ENCODE results near the gene RNF43.

RNF43 gene

GRCh38 chr17:58417300-58418092 lies at the start of gene RNF43:
Gene RNF43, minus strand, starts transcription at chr17:58417534. Its CDS starts 1,957 bp downstream, at chr17:58415577.
- peak; percentile 99 to 100 for ATAC-seq

GRCh38 chr17:58455491-58455890 lies 38.2 kb upstream of the RNF43 start:
- ATAC-seq: no peak

DNA sequence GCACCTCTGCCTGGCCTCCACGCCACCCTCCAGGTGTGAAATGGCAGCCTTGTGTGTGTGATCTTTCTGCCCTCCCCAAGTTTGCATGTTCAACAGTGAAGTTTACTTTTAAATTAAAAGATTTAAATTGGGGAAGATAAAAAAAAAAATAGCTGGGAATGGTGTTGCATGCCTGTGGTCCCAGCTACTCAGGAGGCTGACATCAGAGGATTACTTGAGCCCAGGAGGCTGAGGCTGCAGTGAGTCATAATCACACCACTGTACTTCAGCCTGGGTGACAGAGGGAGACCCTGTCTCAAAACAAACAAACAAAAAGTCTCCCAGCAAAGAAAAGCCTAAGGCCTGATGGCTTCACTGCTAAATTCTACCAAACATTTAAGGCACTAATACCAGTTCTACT lies 35.4 kb upstream of the RNF43 start:
- ATAC-seq: no peak

GRCh38 chr17:58447039-58447975 lies 30.0 kb upstream of the RNF43 start:
- ATAC-seq: peak; percentile 76 to 88

DNA sequence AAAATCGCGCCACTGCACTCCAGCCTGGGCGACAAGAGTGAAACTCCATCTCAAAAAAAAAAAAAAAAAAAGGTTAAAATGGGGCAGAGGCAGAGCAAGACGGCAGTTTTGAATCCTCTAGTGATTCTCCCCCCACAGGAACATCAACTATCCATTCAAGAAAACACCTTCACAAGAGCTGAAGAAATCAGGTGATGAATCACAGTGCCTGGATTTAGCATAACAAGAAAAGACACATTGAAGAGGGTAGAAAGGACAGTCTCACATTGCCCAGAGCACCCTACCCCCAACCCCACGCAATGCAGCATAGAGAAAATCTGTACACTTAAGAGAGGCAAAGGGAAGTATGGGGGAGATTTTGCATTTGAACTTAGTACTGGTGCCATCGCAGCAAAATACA lies 28.8 kb upstream of the RNF43 start:
- no peak for ATAC-seq

GRCh38 chr17:58436805-58437239 lies 19.5 kb upstream of the RNF43 start:
- ATAC-seq: no peak

DNA sequence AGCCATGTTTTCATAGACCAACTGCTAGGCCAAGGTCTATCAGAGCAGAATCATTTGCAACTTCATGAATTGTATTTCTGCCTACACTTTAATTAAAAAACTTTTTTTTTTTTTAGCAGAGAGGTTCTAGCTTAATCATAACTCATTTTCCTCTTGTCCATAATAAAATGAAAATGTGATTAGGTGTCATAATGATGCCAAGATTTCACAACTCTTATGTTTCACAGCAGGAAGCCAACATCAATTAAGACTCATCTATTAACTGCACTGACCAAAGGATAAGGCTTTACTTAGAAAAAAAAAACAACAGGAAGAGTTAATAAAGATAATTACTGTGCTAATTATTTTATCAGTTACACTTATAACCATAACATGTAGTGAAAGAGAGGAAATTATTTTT lies 18.9 kb upstream of the RNF43 start:
- no peak for ATAC-seq

DNA sequence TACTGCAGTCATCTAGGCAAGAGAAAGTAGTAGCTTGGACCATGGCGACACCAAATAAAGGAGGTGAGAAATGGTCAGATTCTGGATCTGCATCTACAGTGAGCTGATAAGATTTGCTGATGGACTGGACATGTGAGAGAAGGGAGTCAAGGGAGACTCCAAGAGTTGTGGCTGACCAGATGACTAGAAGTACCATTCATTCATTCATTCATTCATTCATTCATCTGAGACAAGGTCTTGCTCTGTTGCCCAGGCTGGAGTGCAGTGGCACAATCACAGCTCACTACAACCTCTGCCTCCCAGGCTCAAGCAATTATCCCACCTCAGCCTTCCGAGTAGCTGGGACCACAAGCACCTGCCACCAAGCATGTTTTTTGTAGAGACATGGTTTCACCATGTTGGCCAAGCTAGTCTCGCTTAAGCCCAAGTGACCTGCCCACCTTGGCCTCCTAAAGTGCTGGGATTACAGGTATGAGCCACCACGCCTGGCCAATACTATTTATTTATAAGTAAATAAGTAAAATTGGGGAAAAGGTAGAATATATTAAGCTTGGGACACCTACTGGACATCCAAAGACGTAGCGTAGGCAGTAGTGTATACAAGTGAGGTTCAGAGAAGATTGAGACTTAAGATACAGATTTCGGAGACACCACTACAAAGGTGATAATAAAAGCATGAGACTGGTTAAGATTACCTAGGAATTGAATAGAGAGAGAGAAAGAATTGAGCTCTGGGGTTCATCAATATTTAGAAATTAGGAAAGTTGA lies 15.7 kb upstream of the RNF43 start:
- no peak for ATAC-seq

- no peak for ATAC-seq
These were observed 10.5 kb upstream of the RNF43 start for GRCh38 chr17:58427807-58428206.

DNA sequence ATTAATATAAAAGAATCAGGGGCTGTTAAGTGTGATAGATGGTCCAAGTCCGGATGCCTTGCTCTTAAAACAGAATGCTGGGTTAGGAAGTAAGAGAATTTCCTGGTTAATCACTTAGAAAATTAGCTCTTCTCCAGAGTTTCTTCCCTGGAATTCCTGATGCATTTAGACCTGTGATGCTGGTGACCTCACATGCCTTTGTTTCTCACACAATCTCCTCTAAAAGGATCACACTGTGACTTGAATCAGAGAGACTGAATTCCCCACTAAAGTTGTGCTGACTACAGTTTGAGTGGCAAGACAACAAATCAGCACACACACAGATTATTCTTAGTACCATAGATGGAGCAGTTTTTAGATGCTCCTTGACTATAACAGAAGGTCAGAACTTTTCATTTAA lies 4.4 kb upstream of the RNF43 start:
- no peak for ATAC-seq

- ATAC-seq: no peak
These were observed 3.5 kb upstream of the RNF43 start for GRCh38 chr17:58420827-58421226.

- ATAC-seq: no peak
These were observed 416 bp downstream of the RNF43 start for GRCh38 chr17:58416937-58417299.

GRCh38 chr17:58416396-58416795 lies 938 bp downstream of the RNF43 start:
- ATAC-seq: no peak

DNA sequence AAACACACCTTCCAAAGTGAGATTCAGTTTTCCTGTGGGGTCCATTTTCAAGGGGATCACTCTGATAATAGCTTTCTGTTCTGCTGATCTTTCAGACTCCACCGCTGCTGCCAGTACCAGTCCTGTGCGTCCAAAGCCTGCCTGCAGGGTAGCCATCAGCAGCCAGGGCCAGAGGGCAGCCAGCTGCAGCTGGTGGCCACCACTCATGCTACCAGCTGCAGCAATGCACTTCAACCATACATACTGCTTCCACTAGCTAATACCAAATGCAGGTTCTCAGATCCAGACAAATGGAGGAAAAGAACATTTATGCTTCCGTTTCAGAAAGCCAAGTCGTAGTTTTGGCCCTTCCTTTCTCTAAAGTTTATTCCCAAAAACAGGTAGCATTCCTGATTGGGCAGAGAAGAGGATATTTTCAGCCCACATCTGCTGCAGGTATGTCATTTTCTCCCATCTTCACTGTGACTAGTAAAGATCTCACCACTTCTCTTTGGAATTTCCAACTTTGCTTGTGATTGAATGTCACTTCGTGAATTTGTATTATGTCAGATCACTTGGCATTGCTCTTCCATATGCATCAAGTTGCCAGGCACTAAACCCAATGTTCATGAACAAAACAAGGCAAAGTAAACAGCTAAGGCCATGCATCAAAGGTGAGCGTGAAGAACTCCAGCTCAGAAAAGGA lies 1.8 kb downstream of the RNF43 start:
- no peak for ATAC-seq

DNA sequence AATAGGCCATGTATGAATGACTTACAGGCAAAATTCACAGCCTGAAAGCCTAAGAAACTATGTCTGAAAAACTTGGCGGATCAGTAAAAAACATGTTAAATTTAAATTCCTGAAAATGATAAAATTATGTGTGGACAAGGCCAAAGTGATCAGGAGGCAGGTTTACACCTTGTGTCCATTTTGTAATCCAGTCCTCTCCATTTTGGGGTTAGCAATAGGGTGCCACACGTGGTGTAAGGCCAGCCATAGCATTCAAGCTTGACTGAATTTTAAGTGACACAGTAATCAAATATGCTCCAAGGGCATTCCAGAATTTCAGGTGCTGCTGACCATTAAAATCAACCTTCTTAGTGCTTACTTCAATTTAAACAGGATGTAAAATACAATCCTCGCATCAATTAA lies 2.7 kb downstream of the RNF43 start:
- ATAC-seq: no peak

GRCh38 chr17:58413684-58414083 lies 3.6 kb downstream of the RNF43 start:
- ATAC-seq: no peak

DNA sequence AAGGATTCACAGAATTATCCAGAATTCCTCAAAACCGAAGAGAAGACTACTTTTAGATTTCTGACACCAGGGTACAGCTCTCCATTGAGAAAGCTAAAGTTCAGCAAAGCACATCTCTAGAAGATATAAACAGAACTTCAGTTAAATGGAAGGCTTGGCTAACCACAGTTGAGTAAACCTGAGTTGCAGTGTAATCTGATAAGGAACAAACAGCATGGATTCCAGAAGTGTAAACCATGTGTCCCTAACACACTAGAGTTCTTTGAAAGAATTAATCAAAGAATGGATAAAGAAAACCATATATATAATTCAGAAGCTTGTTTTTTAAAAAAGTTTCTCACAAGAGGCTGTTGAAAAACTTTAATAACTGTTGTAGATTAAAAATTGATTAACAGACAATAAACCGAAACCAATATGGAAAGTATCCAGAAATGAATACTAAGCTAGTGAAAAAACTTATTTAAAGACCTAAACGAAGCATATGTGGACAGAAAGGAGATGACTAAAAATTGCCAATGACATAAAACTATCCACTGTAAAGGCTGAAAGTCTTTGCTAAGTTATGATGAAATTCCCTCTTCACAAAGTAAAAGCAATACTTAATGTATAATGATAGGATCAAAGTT lies 4.3 kb downstream of the RNF43 start:
- no peak for ATAC-seq

- ATAC-seq: no peak
These were observed 5.2 kb downstream of the RNF43 start for GRCh38 chr17:58412064-58412703.

DNA sequence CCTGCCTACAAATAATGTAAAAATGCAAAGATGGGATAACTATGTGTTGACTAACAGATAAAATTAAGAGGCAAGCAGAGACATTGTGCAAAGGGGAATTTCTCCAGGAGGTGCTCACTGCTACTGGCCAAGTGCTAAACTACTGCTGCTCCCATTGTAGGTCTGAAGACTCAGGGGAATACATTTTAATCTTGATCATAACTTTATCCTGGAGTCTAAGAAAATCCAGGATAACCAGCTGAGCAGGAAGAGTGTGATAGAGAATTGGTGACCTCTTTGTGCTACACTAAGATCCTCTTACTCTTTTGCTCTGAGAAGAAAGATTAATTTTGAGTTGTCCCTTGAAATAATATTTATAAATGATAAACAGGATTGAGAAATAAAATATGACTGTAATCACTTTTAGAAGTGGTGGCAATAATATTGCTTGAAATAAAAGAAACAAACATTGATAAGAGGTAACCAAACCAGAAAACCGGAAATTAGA lies 5.9 kb downstream of the RNF43 start:
- ATAC-seq: no peak

DNA sequence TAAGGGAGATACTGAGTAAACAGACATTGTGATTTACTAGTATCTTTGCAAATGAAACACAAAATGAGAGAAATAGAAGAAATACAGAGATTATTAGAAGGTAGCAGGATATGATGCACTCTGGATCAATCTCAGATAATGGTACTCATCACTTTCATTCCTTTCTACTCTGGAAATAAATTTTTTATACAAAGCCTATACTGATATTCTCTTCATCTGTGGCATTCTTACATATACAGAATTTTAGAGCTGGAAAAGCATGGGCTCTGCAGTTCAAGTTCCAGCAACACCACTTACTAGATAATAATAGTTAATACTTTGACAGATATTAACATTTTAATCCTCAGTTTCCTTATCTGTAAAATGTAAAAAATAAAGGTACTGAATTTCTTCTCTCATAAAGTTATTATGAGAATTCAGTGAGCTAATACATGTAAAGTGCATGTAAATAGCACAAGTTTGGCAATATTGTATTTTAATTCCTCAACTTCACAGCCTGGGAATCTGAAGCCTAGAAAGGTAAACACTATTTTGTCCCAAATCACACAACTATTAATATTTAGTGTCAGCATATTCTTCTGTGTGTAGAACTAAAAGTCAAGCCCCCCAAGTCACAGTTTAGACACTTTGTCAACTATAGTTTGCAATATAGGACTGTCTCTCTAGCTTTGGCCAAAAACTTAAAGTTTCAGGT lies 6.5 kb downstream of the RNF43 start:
- no peak for ATAC-seq

DNA sequence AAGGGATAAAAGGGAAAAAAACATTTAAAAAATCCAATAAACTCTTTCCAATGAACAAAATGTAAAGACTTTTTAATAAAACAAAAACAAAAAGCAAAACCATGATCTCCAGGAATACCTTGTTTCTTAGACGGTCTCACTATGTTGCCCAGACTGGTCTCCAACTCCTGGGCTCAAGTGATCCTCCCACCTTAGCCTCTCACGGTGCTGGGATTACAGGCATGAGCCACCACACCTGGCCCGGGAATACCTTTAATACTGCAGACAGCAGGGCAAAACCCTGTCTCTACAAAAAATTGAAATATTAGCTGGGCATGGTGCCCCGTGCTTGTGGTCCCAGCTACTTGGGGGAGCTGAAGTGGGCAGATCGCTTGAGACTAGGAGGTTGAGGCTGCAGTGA lies 7.9 kb downstream of the RNF43 start:
- ATAC-seq: no peak
